ENCODE results near the gene KIF2A.

KIF2A gene

GRCh38 chr5:62305715-62306322, at the start of gene KIF2A:
Gene KIF2A (plus strand): TSS chr5:62306206. CDS start chr5:62306473, 267 bp downstream.
- DNase-seq, result peak; percentile 93

GRCh38 chr5:62257020-62257367, 49.0 kb upstream of the KIF2A start:
- DNase-seq, result no peak

GRCh38 chr5:62258654-62259053, 47.4 kb upstream of the KIF2A start:
- DNase-seq, result no peak

- no peak for DNase-seq
These were observed 46.2 kb upstream of the KIF2A start for GRCh38 chr5:62259699-62260250.

- DNase-seq, result no peak
These were observed 45.5 kb upstream of the KIF2A start for GRCh38 chr5:62260513-62260912.

GRCh38 chr5:62263401-62263800, 42.6 kb upstream of the KIF2A start:
- no peak for DNase-seq

- no peak for DNase-seq
These were observed 40.3 kb upstream of the KIF2A start for GRCh38 chr5:62265648-62266112.

- no peak for DNase-seq
These were observed 39.4 kb upstream of the KIF2A start for GRCh38 chr5:62266573-62266972.

- no peak for DNase-seq
These were observed 37.8 kb upstream of the KIF2A start for GRCh38 chr5:62268234-62268633.

- no peak for DNase-seq
These were observed 37.2 kb upstream of the KIF2A start for GRCh38 chr5:62268792-62269191.

- DNase-seq, result no peak
These were observed 34.6 kb upstream of the KIF2A start for GRCh38 chr5:62271370-62271769.

- DNase-seq, result no peak
These were observed 34.1 kb upstream of the KIF2A start for GRCh38 chr5:62271870-62272269.

- DNase-seq, result no peak
These were observed 32.3 kb upstream of the KIF2A start for GRCh38 chr5:62273687-62274086.

GRCh38 chr5:62275581-62275980, 30.4 kb upstream of the KIF2A start:
- DNase-seq, result no peak

GRCh38 chr5:62281411-62281810, 24.6 kb upstream of the KIF2A start:
- DNase-seq, result no peak

- no peak for DNase-seq
These were observed 23.9 kb upstream of the KIF2A start for GRCh38 chr5:62282064-62282463.

GRCh38 chr5:62283005-62283404, 23.0 kb upstream of the KIF2A start:
- DNase-seq, result no peak

- DNase-seq, result no peak
These were observed 22.1 kb upstream of the KIF2A start for GRCh38 chr5:62283861-62284260.

- DNase-seq, result no peak
These were observed 20.8 kb upstream of the KIF2A start for GRCh38 chr5:62284946-62285891.

- DNase-seq, result no peak
These were observed 19.2 kb upstream of the KIF2A start for GRCh38 chr5:62286834-62287233.

GRCh38 chr5:62287237-62287636, 18.8 kb upstream of the KIF2A start:
- DNase-seq, result no peak

- DNase-seq, result no peak
These were observed 17.9 kb upstream of the KIF2A start for GRCh38 chr5:62288118-62288517.

- no peak for DNase-seq
These were observed 16.2 kb upstream of the KIF2A start for GRCh38 chr5:62289813-62290212.

GRCh38 chr5:62291829-62292228, 14.2 kb upstream of the KIF2A start:
- peak; percentile 73 for DNase-seq

Measured in CD4-positive, alpha-beta T cell treated with Interleukin-17A for 4 hours (primary cell).